ENCODE data around the gene PPARD.
A peak's percentile ranks its signal among the peaks of the same experiment; 100 is the strongest.
"Not testable (repeated sequence)": the region's sequence is repeated elsewhere in the genome, so short reads cannot be mapped to it uniquely, and the experiment has no call there.

PPARD gene

GRCh38 chr6:35312807-35313206 lies 29.6 kb upstream of the PPARD start:
- no peak for DNase-seq

GRCh38 chr6:35317483-35318195 lies 24.7 kb upstream of the PPARD start:
- DNase-seq, result no peak

DNA sequence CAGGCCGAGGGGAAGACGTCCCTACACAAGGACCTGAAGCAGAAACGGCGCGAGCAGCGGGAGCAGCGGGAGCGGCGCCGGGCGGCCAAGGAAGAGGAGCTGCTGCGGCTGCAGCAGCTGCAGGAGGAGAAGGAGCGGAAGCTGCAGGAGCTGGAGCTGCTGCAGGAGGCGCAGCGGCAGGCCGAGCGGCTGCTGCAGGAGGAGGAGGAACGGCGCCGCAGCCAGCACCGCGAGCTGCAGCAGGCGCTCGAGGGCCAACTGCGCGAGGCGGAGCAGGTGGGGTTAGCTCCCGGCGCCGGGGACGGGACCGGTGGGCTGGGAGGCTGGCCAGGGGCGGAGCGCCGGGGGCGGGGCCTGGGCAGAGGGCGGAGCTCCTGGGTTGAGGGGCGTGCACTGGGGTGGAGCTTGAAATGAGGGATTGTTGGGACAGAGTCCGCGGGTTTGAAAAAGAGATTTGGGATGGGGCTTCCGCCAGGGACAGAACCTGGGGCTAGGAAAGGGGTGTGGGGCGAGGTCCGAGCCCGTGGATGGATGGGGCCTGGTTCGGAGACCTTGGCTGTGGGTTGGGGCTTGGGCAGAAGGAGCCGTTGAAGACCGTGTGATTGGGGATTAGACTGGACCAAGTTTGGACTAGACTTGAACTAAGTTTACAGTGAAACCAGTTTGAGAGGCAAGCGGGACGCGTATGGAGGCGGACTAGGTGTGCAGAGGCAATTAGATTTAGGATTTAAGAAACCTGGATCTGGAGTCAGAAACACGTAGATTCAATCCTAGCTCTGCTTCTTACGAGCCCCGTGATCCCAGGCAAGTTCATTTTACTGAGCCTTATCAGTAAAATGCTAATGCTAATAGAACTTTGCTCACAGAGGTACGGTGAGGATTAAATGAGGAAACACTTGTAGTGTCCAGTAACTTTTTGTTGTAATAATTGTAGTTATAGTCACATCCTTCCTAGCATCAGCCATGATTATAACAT lies 23.9 kb upstream of the PPARD start:
- DNase-seq, result no peak

GRCh38 chr6:35319346-35320030 lies 22.9 kb upstream of the PPARD start:
- no peak for DNase-seq

- no peak for DNase-seq
These were observed 22.3 kb upstream of the PPARD start for GRCh38 chr6:35320031-35320410.

DNA sequence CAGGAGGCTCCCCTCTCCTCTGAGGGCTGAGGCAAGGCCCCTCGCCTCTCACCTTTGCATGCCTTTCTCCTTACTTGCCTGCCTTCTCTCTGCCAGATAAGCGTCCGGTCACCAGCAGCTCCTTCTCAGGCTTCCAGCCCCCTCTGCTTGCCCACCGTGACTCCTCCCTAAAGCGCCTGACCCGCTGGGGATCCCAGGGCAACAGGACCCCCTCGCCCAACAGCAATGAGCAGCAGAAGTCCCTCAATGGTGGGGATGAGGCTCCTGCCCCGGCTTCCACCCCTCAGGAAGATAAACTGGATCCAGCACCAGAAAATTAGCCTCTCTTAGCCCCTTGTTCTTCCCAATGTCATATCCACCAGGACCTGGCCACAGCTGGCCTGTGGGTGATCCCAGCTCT lies 21.3 kb upstream of the PPARD start:
- no peak for DNase-seq

DNA sequence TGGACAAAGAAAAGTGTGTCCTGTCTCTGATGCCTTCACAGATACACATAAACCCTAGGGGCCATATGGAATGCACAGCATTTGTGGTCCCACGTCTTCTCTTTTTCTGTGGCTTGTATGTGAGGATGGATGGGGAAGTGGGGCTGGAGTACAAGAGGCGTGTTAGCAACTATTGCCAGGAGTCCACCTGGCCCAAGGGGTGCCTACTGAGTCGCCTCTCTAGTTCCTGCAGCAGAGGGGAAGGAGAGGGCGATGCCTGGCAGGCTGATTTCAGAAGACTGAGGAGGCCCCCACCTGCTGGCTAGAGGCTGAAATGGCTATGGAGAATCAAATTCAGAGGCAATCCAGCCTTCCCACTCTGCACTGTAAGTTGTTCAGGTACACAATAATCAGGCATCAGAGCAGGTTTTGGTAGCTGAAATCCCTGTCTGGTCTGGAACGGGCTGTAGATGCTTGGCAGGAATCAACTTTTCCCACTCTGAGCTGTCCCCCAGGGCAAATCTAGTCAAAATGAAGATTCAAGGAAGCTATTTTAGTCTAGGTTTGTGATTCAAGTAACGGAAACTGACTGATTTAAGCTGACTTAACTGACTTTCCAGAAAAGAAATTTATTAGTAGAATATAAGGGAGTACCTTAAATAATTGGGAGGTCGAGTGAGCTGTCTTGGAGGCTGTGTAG lies 14.9 kb upstream of the PPARD start:
- DNase-seq, result peak; percentile 78

- no peak for DNase-seq
These were observed 14.1 kb upstream of the PPARD start for GRCh38 chr6:35328108-35328723.

DNA sequence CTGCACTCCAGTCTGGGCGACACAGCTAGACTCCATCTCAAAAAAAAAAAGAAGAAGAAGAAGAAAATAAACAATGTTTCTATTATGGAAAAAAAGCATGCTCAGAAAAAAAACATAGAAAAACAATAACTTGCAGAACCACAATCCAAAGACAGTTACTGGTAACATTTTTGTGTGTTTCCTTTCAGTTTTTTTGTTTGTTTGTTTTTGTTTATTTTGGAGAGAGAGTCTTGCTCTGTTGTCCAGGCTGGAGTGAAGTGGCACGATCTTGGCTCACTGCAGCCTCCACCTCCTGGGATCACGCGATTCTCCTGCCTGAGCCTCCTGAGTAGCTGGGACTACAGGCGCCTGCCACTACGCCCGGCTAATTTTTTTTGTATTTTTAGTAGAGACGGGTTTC lies 13.4 kb upstream of the PPARD start:
- not testable (repeated sequence) for DNase-seq

DNA sequence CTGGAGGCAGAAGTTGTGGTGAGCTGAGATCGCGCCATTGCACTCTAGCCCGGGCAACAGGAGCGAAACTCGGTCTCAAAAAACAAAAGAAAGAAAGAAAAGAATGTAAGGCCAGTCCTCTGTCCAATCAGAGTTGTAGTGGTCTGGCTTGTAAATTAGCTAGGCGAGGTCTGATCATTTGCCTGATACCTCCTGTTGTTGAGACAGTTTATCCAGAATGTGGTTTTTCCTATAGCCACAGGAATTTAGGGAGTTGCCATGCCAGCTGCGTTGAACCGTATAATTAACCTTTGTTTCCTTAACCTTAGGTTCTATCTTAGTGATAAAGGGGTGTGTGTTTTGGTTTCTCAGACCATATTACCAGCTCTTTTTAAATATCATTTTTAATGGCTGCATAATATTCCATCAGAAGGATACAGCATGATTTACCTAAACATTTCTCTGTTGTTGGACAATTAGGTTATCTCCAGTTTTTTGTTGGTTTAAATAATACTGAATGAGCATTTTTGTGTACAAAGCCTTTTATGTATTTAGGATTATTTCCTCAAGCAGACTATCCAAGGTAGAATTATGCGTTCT lies 11.7 kb upstream of the PPARD start:
- no peak for DNase-seq

- DNase-seq, result peak; percentile 47
These were observed 10.1 kb upstream of the PPARD start for GRCh38 chr6:35332074-35332887.

GRCh38 chr6:35341557-35341956 lies 801 bp upstream of the PPARD start:
- DNase-seq, result no peak

- DNase-seq, result peak; percentile 13
These were observed 905 bp downstream of the PPARD start for GRCh38 chr6:35343092-35343834.

- DNase-seq, result no peak
These were observed 1.6 kb downstream of the PPARD start for GRCh38 chr6:35343835-35344550.

GRCh38 chr6:35351422-35351821 lies 9.1 kb downstream of the PPARD start:
- DNase-seq, result no peak

GRCh38 chr6:35352735-35353134 lies 10.4 kb downstream of the PPARD start:
- no peak for DNase-seq

GRCh38 chr6:35354361-35355135 lies 12.2 kb downstream of the PPARD start:
- no peak for DNase-seq

GRCh38 chr6:35356391-35356790 lies 14.0 kb downstream of the PPARD start:
- DNase-seq, result no peak

GRCh38 chr6:35357677-35358076 lies 15.3 kb downstream of the PPARD start:
- DNase-seq, result no peak
